Activated CD8-positive, alpha-beta memory T cell treated with anti-CD3 and anti-CD28 coated beads for 1 hour (primary cell): Measurements from ENCODE around the gene SLCO1B3.

Experiments
- DNase-seq, 2 donors: peaks; one replicate each; pipeline ENCODE4 v3.0.0-alpha.2; 2020; ENCODE audit warnings: low read depth in 1 of 2; ENCODE audit errors: extremely low read depth in 1 of 2

The SLCO1B3 gene

GRCh38 chr12:20883288-20883687, 72.8 kb downstream of the SLCO1B3 start:
- DNase-seq = no peak

- no peak for DNase-seq
Measured at GRCh38 chr12:20885116-20885515, 74.6 kb downstream of the SLCO1B3 start.

- DNase-seq = no peak
Measured at GRCh38 chr12:20885552-20885951, 75.0 kb downstream of the SLCO1B3 start.

- no peak for DNase-seq
Measured at GRCh38 chr12:20917269-20917668, 106.8 kb downstream of the SLCO1B3 start.

GRCh38 chr12:20917819-20918218, 107.3 kb downstream of the SLCO1B3 start:
- DNase-seq = no peak

- no peak for DNase-seq
Measured at GRCh38 chr12:20931894-20932293, 121.4 kb downstream of the SLCO1B3 start.

GRCh38 chr12:20946732-20947131, 136.2 kb downstream of the SLCO1B3 start:
- no peak for DNase-seq

GRCh38 chr12:20950248-20950647, 139.7 kb downstream of the SLCO1B3 start:
- DNase-seq = no peak

GRCh38 chr12:20963303-20963702, 152.8 kb downstream of the SLCO1B3 start:
- no peak for DNase-seq

GRCh38 chr12:20963762-20964161, 153.3 kb downstream of the SLCO1B3 start:
- no peak for DNase-seq
